H9 (cell line): ENCODE measurements around the gene TMEM248. TPM values are rescaled to one million over a fixed set of nuclear protein-coding genes. Genes with fewer than 3 reads are reported as not detected.

ENCODE experiments used
- DNase-seq: peaks from one replicate; pipeline ENCODE4 v3.0.0-alpha.2; 2017
- H2AFZ ChIP-seq: one replicate; pipeline ENCODE4 v1.6.1; 2013; ENCODE audit warnings: mild to moderate bottlenecking, low read length, control low read depth, moderate library complexity
- H2AK5ac ChIP-seq: 2 replicates; pipeline ENCODE4 v1.6.1; 2013; ENCODE audit warnings: low read length, control low read depth, mixed read lengths; ENCODE audit not compliant: insufficient read length
- H2BK120ac ChIP-seq: one replicate; pipeline ENCODE4 v1.6.1; 2013; ENCODE audit warnings: low read depth, mild to moderate bottlenecking, low read length, control low read depth, inconsistent platforms; ENCODE audit not compliant: poor library complexity, severe bottlenecking
- H2BK12ac ChIP-seq: 2 replicates; pipeline ENCODE4 v1.6.1; 2013; ENCODE audit warnings: low read length, control low read depth, mixed read lengths, low read depth; ENCODE audit not compliant: insufficient read length
- H2BK15ac ChIP-seq: 2 replicates; pipeline ENCODE4 v1.6.1; 2013; ENCODE audit warnings: low read depth, low read length, control low read depth
- H2BK20ac ChIP-seq: one replicate; pipeline ENCODE4 v1.6.1; 2013; ENCODE audit warnings: low read depth, mild to moderate bottlenecking, low read length, control low read depth, inconsistent platforms; ENCODE audit not compliant: poor library complexity, severe bottlenecking
- H2BK5ac ChIP-seq: 2 replicates; pipeline ENCODE4 v1.6.1; 2013; ENCODE audit warnings: low read length, control low read depth, mixed read lengths; ENCODE audit not compliant: insufficient read length
- H3K14ac ChIP-seq: 2 replicates; pipeline ENCODE4 v1.6.1; 2013; ENCODE audit warnings: low read length, control low read depth; ENCODE audit not compliant: insufficient read depth
- H3K18ac ChIP-seq: 2 replicates; pipeline ENCODE4 v1.6.1; 2013; ENCODE audit warnings: low read depth, mild to moderate bottlenecking, mixed read lengths, low read length, control low read depth; ENCODE audit not compliant: insufficient read length
- H3K23ac ChIP-seq: 2 replicates; pipeline ENCODE4 v1.6.1; 2013; ENCODE audit warnings: low read length, control low read depth, mixed read lengths, low read depth; ENCODE audit not compliant: insufficient read length
- H3K23me2 ChIP-seq: 2 replicates; pipeline ENCODE4 v1.6.1; 2013; ENCODE audit warnings: low read depth, mild to moderate bottlenecking, mixed read lengths, low read length, control low read depth; ENCODE audit not compliant: insufficient read length, poor library complexity, severe bottlenecking
- H3K27ac ChIP-seq: 2 replicates; pipeline ENCODE4 v1.5.1; 2013; ENCODE audit warnings: low read length, control low read depth, mixed read lengths, low read depth; ENCODE audit not compliant: insufficient read length
- H3K27me3 ChIP-seq: 2 replicates; pipeline ENCODE4 v1.6.1; 2013; ENCODE audit warnings: low read length, control low read depth, inconsistent platforms; ENCODE audit not compliant: insufficient read depth
- H3K4ac ChIP-seq: 2 replicates; pipeline ENCODE4 v1.6.1; 2013; ENCODE audit warnings: low read depth, mild to moderate bottlenecking, control low read depth, inconsistent platforms, low read length, moderate library complexity
- H3K4me1 ChIP-seq: 2 replicates; pipeline ENCODE4 v1.6.1; 2013; ENCODE audit warnings: low read length, control low read depth, inconsistent platforms; ENCODE audit not compliant: insufficient read depth
- H3K4me2 ChIP-seq: 2 replicates; pipeline ENCODE4 v1.6.1; 2013; ENCODE audit warnings: low read length, control low read depth, mixed read lengths; ENCODE audit not compliant: insufficient read length, insufficient read depth
- H3K56ac ChIP-seq: 2 replicates; pipeline ENCODE4 v1.6.1; 2013; ENCODE audit warnings: low read depth, mild to moderate bottlenecking, mixed read lengths, low read length, control low read depth; ENCODE audit not compliant: insufficient read length
- H3K79me1 ChIP-seq: 2 replicates; pipeline ENCODE4 v1.6.1; 2013; ENCODE audit warnings: low read depth, mild to moderate bottlenecking, moderate library complexity, low read length, control low read depth, inconsistent platforms; ENCODE audit not compliant: insufficient read depth, poor library complexity, severe bottlenecking
- H3K79me2 ChIP-seq: 2 replicates; pipeline ENCODE4 v1.6.1; 2013; ENCODE audit warnings: low read length, control low read depth, inconsistent platforms; ENCODE audit not compliant: insufficient read depth
- H3K9ac ChIP-seq: 2 replicates; pipeline ENCODE4 v1.6.1; 2013; ENCODE audit warnings: low read length, control low read depth, mixed read lengths; ENCODE audit not compliant: insufficient read length; ENCODE audit errors: extremely low read depth
- H3K9me3 ChIP-seq: one replicate; pipeline ENCODE4 v1.6.1; 2013; ENCODE audit warnings: low read depth, low read length, inconsistent platforms; ENCODE audit not compliant: control insufficient read depth
- H3T11ph ChIP-seq: one replicate; pipeline ENCODE4 v1.6.1; 2013; ENCODE audit warnings: mild to moderate bottlenecking, low read length, control low read depth, inconsistent platforms
- H4K20me1 ChIP-seq: one replicate; pipeline ENCODE4 v1.6.1; 2013; ENCODE audit not compliant: control insufficient read depth, insufficient read length, insufficient read depth
- H4K5ac ChIP-seq: 2 replicates; pipeline ENCODE4 v1.6.1; 2013; ENCODE audit warnings: low read depth, mild to moderate bottlenecking, mixed read lengths, low read length, control low read depth; ENCODE audit not compliant: insufficient read length
- H4K8ac ChIP-seq: replicated peaks from 2 replicates; pipeline ENCODE4 v1.6.1; 2013; ENCODE audit warnings: low read length, control low read depth, mixed read lengths, low read depth; ENCODE audit not compliant: insufficient read length
- H4K91ac ChIP-seq: 2 replicates; pipeline ENCODE4 v1.6.1; 2013; ENCODE audit warnings: low read depth, mild to moderate bottlenecking, moderate library complexity, mixed read lengths, low read length, control low read depth; ENCODE audit not compliant: insufficient read length
- H3K27ac Mint-ChIP-seq, 3 experiments: 2 replicates in 2 of 3; 3 replicates in 1 of 3; pipeline ENCODE4 v1.8.0; 2020 to 2021; ENCODE audit warnings: mixed read lengths in 3 of 3, mild to moderate bottlenecking in 1 of 3, moderate library complexity in 1 of 3
- H3K27me3 Mint-ChIP-seq: 2 replicates; pipeline ENCODE4 v1.8.0; 2021; ENCODE audit warnings: low read depth, mild to moderate bottlenecking, moderate library complexity, mixed read lengths
- H3K36me3 Mint-ChIP-seq, 3 experiments: 2 replicates in 2 of 3; 3 replicates in 1 of 3; pipeline ENCODE4 v1.8.0; 2020 to 2021; ENCODE audit warnings: low read depth in 3 of 3, mixed read lengths in 3 of 3; ENCODE audit not compliant: insufficient read depth in 1 of 3
- H3K4me1 Mint-ChIP-seq, 2 experiments: 2 replicates each; pipeline ENCODE4 v1.8.0; 2020; ENCODE audit warnings: mixed read lengths in 2 of 2
- H3K4me3 Mint-ChIP-seq, 2 experiments: 2 replicates in 1 of 2; 3 replicates in 1 of 2; pipeline ENCODE4 v1.8.0; 2020 to 2021; ENCODE audit warnings: mild to moderate bottlenecking in 2 of 2, mixed read lengths in 2 of 2, moderate library complexity in 1 of 2
- H3K9me3 Mint-ChIP-seq, 2 experiments: 2 replicates in 1 of 2; 3 replicates in 1 of 2; pipeline ENCODE4 v1.8.0; 2020; ENCODE audit warnings: mild to moderate bottlenecking in 2 of 2, mixed read lengths in 2 of 2, moderate library complexity in 1 of 2
- CTCF ChIP-seq: fragments of 200-600 bp; sonication (generic); conservative IDR thresholded peaks from 3 replicates; pipeline ENCODE4 v1.8.0; 2021; ENCODE audit warnings: antibody characterized with exemption, mild to moderate bottlenecking
- WGBS: extraction: QIAGEN DNeasy Blood & Tissue Kit; methylation state at CpG from one replicate; pipeline ENCODE4 v1.1.7; 2013; ENCODE audit warnings: missing lambda C conversion rate, low lambda C conversion rate, mixed read lengths; ENCODE audit not compliant: insufficient read length; ENCODE audit errors: extremely low coverage; 5-methylcytosine and 5-hydroxymethylcytosine counted together
- total RNA-seq: library from RNA; stranded (reverse); gene quantifications from 2 replicates; pipeline ENCODE4 v1.2.1, GENCODE V29; 2021

TMEM248 gene
- total RNA-seq, 1 experiment from 2014 or later: 74.2 TPM

DNA sequence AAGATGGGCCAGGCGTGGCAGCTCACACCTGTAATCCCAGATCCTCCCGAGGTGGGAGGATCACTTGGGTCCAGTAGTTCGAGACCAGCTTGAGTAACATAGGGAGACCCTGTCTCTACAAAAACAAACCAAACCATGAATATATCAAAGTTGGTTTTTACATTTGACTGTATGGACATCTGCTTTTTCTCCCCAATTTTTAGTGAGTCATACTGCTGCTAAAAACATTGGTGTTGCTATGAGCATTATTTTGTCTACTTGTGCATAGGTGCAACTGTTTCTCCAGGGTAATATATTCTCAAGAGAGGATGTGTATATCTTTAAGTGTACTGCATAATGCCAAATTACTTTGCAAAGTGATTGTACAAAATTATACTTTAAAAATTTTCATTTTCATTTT is 769 bp upstream of the TMEM248 start:
- peaks cover 2 to 6% (median 3%) of the 10 kb centered on the region in 3 experiments; a peak in 5 of 7 replicates for H3K36me3 Mint-ChIP-seq
- Histone ChIP-seq H2AFZ (no peak overlapping the region), H2BK15ac (no peak overlapping the region), H2BK20ac (no peak overlapping the region), H4K91ac (no peak overlapping the region), H4K20me1 (no peaks in the 10 kb centered on the region), H3K23ac (no peak overlapping the region), H2BK12ac (no peak overlapping the region), H3K27ac (no peak overlapping the region), H3K9ac (no peak overlapping the region), H3K23me2 (peaks cover 3% of the 10 kb centered on the region), H3K79me1 (no peaks in the 10 kb centered on the region), H3K4me1 (no peaks in the 10 kb centered on the region; the same call in 1 of the 2 replicates), H3K9me3 (no peaks in the 10 kb centered on the region), H2BK120ac (no peak overlapping the region), H2AK5ac (no peak overlapping the region), H3K27me3 (no peaks in the 10 kb centered on the region; the same call in 1 of the 2 replicates), H3T11ph (no peak overlapping the region), H3K56ac (no peak overlapping the region), H3K79me2 (peaks cover 17% of the 10 kb centered on the region; the same call in 1 of the 2 replicates), H4K8ac (no peak overlapping the region), H4K5ac (no peak overlapping the region), H3K4me2 (peak overlapping the region; percentile 79), H3K14ac (no peak overlapping the region), H2BK5ac (no peak overlapping the region), H3K4ac (no peak overlapping the region), H3K18ac (no peak overlapping the region)
- peak overlapping the region; percentile 54 to 73 for H3K4me3 Mint-ChIP-seq
- DNase-seq: no peak
- no peaks in the 10 kb centered on the region for H3K9me3 Mint-ChIP-seq
- TF ChIP-seq CTCF: no peak
- H3K27me3 Mint-ChIP-seq: no peaks in the 10 kb centered on the region
- peaks cover 13 to 14% of the 10 kb centered on the region in 2 experiments for H3K4me1 Mint-ChIP-seq
- H3K27ac Mint-ChIP-seq: no peak overlapping the region
- WGBS: no CpG with 5 or more reads among the region's 3 CpGs
